ENCODE measurements around the gene ZNF615.

DNA sequence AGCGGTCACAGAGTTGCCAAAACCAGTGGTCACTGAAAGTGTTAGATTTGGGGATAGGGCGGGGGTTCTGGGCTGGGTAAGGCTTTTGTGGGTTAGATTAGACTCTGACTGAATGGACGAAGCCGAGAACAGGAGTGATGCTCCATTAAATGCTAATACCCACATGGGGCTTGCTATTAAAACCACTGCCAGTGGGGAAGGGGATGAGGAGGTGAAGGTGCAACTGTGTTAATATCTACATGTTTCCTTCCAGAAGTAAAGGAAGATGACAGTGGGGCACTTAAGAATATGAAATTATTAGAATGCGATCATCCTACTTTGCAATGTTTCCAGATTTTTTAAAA, 20.7 kb upstream of the ZNF615 start:
- TF ChIP-seq ZNF565 (CRISPR knock-in tag; conservative IDR thresholded peaks at IDR 0.05; ENCODE audit: low read depth) (no peak), TCF4 (CRISPR knock-in tag; IDR thresholded peaks at IDR 0.05; ENCODE audit: borderline replicate concordance) (no peak), ZNF70 (CRISPR knock-in tag; IDR thresholded peaks at IDR 0.05) (peak; percentile 87), BACH2 (CRISPR knock-in tag; IDR thresholded peaks at IDR 0.05; ENCODE audit: borderline replicate concordance) (no peak), ESRRG (CRISPR knock-in tag; IDR thresholded peaks at IDR 0.05) (no peak), PPARA (CRISPR knock-in tag; IDR thresholded peaks at IDR 0.05; ENCODE audit: borderline replicate concordance) (no peak), ZFP30 (CRISPR knock-in tag; IDR thresholded peaks at IDR 0.05) (no peak), ISL1 (CRISPR knock-in tag; IDR thresholded peaks at IDR 0.05) (no peak), GLIS3 (CRISPR knock-in tag; IDR thresholded peaks at IDR 0.05) (no peak)
- TF ChIP-seq, protein P1, sequence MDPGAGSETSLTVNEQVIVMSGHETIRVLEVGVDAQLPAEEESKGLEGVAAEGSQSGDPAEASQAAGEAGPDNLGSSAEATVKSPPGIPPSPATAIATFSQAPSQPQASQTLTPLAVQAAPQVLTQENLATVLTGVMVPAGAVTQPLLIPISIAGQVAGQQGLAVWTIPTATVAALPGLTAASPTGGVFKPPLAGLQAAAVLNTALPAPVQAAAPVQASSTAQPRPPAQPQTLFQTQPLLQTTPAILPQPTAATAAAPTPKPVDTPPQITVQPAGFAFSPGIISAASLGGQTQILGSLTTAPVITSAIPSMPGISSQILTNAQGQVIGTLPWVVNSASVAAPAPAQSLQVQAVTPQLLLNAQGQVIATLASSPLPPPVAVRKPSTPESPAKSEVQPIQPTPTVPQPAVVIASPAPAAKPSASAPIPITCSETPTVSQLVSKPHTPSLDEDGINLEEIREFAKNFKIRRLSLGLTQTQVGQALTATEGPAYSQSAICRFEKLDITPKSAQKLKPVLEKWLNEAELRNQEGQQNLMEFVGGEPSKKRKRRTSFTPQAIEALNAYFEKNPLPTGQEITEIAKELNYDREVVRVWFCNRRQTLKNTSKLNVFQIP (CRISPR knock-in tag; IDR thresholded peaks at IDR 0.05; ENCODE audit: borderline replicate concordance, low read depth) = no peak
- TF ChIP-seq, protein P2, sequence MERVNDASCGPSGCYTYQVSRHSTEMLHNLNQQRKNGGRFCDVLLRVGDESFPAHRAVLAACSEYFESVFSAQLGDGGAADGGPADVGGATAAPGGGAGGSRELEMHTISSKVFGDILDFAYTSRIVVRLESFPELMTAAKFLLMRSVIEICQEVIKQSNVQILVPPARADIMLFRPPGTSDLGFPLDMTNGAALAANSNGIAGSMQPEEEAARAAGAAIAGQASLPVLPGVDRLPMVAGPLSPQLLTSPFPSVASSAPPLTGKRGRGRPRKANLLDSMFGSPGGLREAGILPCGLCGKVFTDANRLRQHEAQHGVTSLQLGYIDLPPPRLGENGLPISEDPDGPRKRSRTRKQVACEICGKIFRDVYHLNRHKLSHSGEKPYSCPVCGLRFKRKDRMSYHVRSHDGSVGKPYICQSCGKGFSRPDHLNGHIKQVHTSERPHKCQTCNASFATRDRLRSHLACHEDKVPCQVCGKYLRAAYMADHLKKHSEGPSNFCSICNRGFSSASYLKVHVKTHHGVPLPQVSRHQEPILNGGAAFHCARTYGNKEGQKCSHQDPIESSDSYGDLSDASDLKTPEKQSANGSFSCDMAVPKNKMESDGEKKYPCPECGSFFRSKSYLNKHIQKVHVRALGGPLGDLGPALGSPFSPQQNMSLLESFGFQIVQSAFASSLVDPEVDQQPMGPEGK (CRISPR knock-in tag; IDR thresholded peaks at IDR 0.05; ENCODE audit: borderline replicate concordance) = no peak
- TF ChIP-seq, protein P3, sequence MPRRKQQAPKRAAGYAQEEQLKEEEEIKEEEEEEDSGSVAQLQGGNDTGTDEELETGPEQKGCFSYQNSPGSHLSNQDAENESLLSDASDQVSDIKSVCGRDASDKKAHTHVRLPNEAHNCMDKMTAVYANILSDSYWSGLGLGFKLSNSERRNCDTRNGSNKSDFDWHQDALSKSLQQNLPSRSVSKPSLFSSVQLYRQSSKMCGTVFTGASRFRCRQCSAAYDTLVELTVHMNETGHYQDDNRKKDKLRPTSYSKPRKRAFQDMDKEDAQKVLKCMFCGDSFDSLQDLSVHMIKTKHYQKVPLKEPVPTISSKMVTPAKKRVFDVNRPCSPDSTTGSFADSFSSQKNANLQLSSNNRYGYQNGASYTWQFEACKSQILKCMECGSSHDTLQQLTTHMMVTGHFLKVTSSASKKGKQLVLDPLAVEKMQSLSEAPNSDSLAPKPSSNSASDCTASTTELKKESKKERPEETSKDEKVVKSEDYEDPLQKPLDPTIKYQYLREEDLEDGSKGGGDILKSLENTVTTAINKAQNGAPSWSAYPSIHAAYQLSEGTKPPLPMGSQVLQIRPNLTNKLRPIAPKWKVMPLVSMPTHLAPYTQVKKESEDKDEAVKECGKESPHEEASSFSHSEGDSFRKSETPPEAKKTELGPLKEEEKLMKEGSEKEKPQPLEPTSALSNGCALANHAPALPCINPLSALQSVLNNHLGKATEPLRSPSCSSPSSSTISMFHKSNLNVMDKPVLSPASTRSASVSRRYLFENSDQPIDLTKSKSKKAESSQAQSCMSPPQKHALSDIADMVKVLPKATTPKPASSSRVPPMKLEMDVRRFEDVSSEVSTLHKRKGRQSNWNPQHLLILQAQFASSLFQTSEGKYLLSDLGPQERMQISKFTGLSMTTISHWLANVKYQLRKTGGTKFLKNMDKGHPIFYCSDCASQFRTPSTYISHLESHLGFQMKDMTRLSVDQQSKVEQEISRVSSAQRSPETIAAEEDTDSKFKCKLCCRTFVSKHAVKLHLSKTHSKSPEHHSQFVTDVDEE (CRISPR knock-in tag; IDR thresholded peaks at IDR 0.05) = no peak
